ENCODE data around the gene ATG7.

DNA sequence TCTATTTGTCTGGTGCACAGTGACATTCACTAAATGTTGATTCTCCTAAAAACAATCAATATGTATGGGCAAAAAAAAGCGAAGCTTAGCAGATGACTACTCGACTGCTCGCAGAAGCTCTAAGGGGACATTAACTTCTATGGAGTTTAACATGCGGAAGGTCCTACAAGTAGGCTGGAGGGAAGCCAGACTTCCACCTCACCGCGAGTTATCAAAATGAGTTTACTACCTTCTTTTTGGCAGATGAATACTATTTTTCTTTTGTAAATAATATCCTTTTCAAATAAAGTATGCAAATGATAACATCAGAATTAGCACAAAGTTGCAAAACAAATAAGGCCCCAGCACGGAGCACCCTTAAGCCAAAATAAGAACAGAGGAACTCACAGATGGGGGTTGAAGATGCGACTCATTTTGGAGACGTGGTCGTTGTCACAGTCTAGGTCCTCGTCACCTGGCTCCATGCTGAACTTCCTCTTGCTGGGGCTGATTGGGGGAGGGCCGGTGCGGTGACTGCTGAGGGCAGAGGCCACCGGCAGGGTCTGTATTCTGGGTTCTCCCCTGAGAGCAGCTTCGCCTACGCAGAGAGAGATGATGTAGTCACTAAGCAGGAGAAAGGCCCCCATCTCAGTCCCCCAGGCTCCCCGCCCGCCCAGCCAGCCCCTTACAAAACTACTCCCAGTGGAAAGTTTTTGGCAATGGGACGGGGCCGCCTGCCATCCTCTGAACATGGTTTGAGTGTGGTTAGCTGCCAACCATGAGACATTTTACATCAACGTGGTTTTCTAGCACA is 329.4 kb downstream of the ATG7 start:
- TF ChIP-seq CREB5 (CRISPR knock-in tag; IDR thresholded peaks at IDR 0.05; ENCODE audit: low read depth) (no peak), ARNTL (CRISPR knock-in tag; IDR thresholded peaks at IDR 0.05; ENCODE audit: borderline replicate concordance, low read depth) (no peak)
